Measurements from ENCODE around the gene IQGAP2. TPM values are rescaled to one million over a fixed set of nuclear protein-coding genes. Genes with fewer than 3 reads are reported as not detected.

The IQGAP2 gene
- total RNA-seq, 3 donors from 2014 or later (not counting 1 experiment from before 2014, with no cell fraction given) = 172 to 218 (median 207) TPM

GRCh38 chr5:76404223-76405211 lies 1.4 kb downstream of the IQGAP2 start:
- no peaks in the 10 kb centered on the region for H3K27me3 ChIP-seq (ENCODE audit: control insufficient read depth, insufficient read depth, low read length)
- intact Hi-C loops (cut with micrococcal nuclease) = loop anchor here (1.0 to 10.0 kb wide), 5 partner anchors 77 to 1770 kb away; no protein-coding TSS in a partner anchor
- H3K4me3 Mint-ChIP-seq = peak overlapping the region; percentile 99
- H3K27me3 Mint-ChIP-seq (ENCODE audit: low read depth in 2 of 2) = no peaks in the 10 kb centered on the region
- peak overlapping the region; percentile 96 for H3K27ac ChIP-seq (ENCODE audit: low read length)
- H3K4me1 ChIP-seq (ENCODE audit: control insufficient read depth, insufficient read depth, low read length) = peaks cover 60% of the 10 kb centered on the region
- H3K9me3 Mint-ChIP-seq = no peaks in the 10 kb centered on the region
- H3K36me3 Mint-ChIP-seq = no peaks in the 10 kb centered on the region
- no peaks in the 10 kb centered on the region for H3K36me3 ChIP-seq (ENCODE audit: control insufficient read depth, insufficient read depth, low read length)
- TF ChIP-seq CTCF (IDR thresholded peaks at IDR 0.05) = no peak
- DNase-seq = peak; percentile 74 to 92
- peak overlapping the region; percentile 98 to 99 for H3K27ac Mint-ChIP-seq
- ATAC-seq = peak; percentile 50 to 65 (median 61)
- 2% methylated on average over 21 of the region's 21 CpGs for WGBS (ENCODE audit: insufficient coverage)
- peak overlapping the region; percentile 94 for H3K4me3 ChIP-seq (ENCODE audit: low read length)
- peaks cover 80 to 84% of the 10 kb centered on the region in 2 donors for H3K4me1 Mint-ChIP-seq
- no peaks in the 10 kb centered on the region for H3K9me3 ChIP-seq (ENCODE audit: control insufficient read depth, insufficient read depth, low read length)

- H3K27ac ChIP-seq (ENCODE audit: low read length) = peak overlapping the region; percentile 96
- peaks cover 66% of the 10 kb centered on the region for H3K4me1 ChIP-seq (ENCODE audit: control insufficient read depth, insufficient read depth, low read length)
- intact Hi-C loops (cut with micrococcal nuclease) = loop anchor here (10.0 kb wide), 2 partner anchors 369 to 1771 kb away; no protein-coding TSS in a partner anchor
- TF ChIP-seq CTCF (IDR thresholded peaks at IDR 0.05) = no peak
- WGBS (ENCODE audit: insufficient coverage) = 13% methylated on average over 1 of the region's 1 CpG
- Mint-ChIP-seq H3K36me3 (no peaks in the 10 kb centered on the region), H3K27me3 (ENCODE audit: low read depth in 2 of 2) (no peaks in the 10 kb centered on the region), H3K4me3 (peak overlapping the region; percentile 99), H3K27ac (peak overlapping the region; percentile 98 to 99), H3K9me3 (no peaks in the 10 kb centered on the region), H3K4me1 (peaks cover 89 to 94% of the 10 kb centered on the region in 2 donors)
- no peak for DNase-seq
- no peaks in the 10 kb centered on the region for H3K27me3 ChIP-seq (ENCODE audit: control insufficient read depth, insufficient read depth, low read length)
- no peak overlapping the region for H3K4me3 ChIP-seq (ENCODE audit: low read length)
- no peak for ATAC-seq
- H3K36me3 ChIP-seq (ENCODE audit: control insufficient read depth, insufficient read depth, low read length) = no peaks in the 10 kb centered on the region
- no peaks in the 10 kb centered on the region for H3K9me3 ChIP-seq (ENCODE audit: control insufficient read depth, insufficient read depth, low read length)
Measured at GRCh38 chr5:76406014-76406413, 2.9 kb downstream of the IQGAP2 start.

- Histone ChIP-seq H3K4me1 (ENCODE audit: control insufficient read depth, insufficient read depth, low read length) (peaks cover 63% of the 10 kb centered on the region), H3K27ac (ENCODE audit: low read length) (peak overlapping the region; percentile 96), H3K4me3 (ENCODE audit: low read length) (no peak overlapping the region), H3K9me3 (ENCODE audit: control insufficient read depth, insufficient read depth, low read length) (no peaks in the 10 kb centered on the region), H3K27me3 (ENCODE audit: control insufficient read depth, insufficient read depth, low read length) (no peaks in the 10 kb centered on the region), H3K36me3 (ENCODE audit: control insufficient read depth, insufficient read depth, low read length) (peaks cover 2% of the 10 kb centered on the region)
- Mint-ChIP-seq H3K27ac (peak overlapping the region; percentile 98 to 99), H3K4me3 (peak overlapping the region; percentile 99), H3K4me1 (peaks cover 89 to 94% of the 10 kb centered on the region in 2 donors), H3K9me3 (no peaks in the 10 kb centered on the region), H3K27me3 (ENCODE audit: low read depth in 2 of 2) (no peaks in the 10 kb centered on the region), H3K36me3 (no peaks in the 10 kb centered on the region)
- WGBS (ENCODE audit: insufficient coverage) = 60% methylated on average over 1 of the region's 1 CpG
- ATAC-seq = no peak
- DNase-seq = no peak
- intact Hi-C loops (cut with micrococcal nuclease) = loop anchor here (10.0 kb wide), 2 partner anchors 368 to 1772 kb away; no protein-coding TSS in a partner anchor
- TF ChIP-seq CTCF (IDR thresholded peaks at IDR 0.05) = no peak
Measured at GRCh38 chr5:76406673-76407072, 3.6 kb downstream of the IQGAP2 start.
